Panc1 (cell line): ENCODE results near the gene ELAC1. TPM values are rescaled to one million over a fixed set of nuclear protein-coding genes. Genes with fewer than 3 reads are reported as not detected.

Experiments
- ATAC-seq: fragments of 200-7000 bp; cut with Tn5 transposase; 2 replicates; pipeline ENCODE4 v1.9.1; 2020; ENCODE audit warnings: mild to moderate bottlenecking, moderate library complexity
- BruUV-seq: library from RNA; stranded (reverse); fragments of 400-500 nt; replicated peaks from 2 replicates; lab custom pipeline; 2021; lab: Mats Ljungman, UMichigan
- CTCF ChIA-PET: fragments of 300-600 bp; sonication (Branson Sonifier 250); formaldehyde crosslinking; loops from one replicate; lab custom pipeline; 2022; ENCODE audit warnings: antibody characterized with exemption; lab: Charles Lee
- POLR2A ChIA-PET: fragments of 300-600 bp; sonication (Branson Sonifier 250); formaldehyde crosslinking; loops from one replicate; lab custom pipeline; 2022; ENCODE audit warnings: antibody characterized with exemption; lab: Charles Lee
- DNase-seq: peaks from one replicate; pipeline ENCODE4 v3.0.0-alpha.2; 2010; ENCODE audit warnings: low read depth, low spot score
- H3K27ac ChIP-seq: 2 replicates; pipeline ENCODE4 v1.5.1; 2011; ENCODE audit warnings: mild to moderate bottlenecking, low read length, inconsistent platforms
- H3K27me3 ChIP-seq: fragments of 200-500 bp; sonication (Bioruptor generic); 2 replicates; pipeline ENCODE4 v1.6.0; 2014; ENCODE audit warnings: low read length, inconsistent platforms; ENCODE audit not compliant: control insufficient read depth, insufficient read depth
- H3K36me3 ChIP-seq: fragments of 200-500 bp; sonication (Bioruptor generic); 2 replicates; pipeline ENCODE4 v1.5.1; 2014; ENCODE audit warnings: inconsistent platforms, mild to moderate bottlenecking, low read length, moderate library complexity; ENCODE audit not compliant: control insufficient read depth, insufficient read depth
- H3K4me1 ChIP-seq: 2 replicates; pipeline ENCODE4 v1.5.1; 2011; ENCODE audit warnings: inconsistent platforms, mild to moderate bottlenecking, low read length, moderate library complexity; ENCODE audit not compliant: control insufficient read depth, insufficient read depth
- H3K4me3 ChIP-seq, 2 experiments: 2 replicates each; pipeline ENCODE4 v1.5.1; 2011 to 2012; ENCODE audit warnings: low read depth in 2 of 2, low read length in 2 of 2, mild to moderate bottlenecking in 2 of 2, inconsistent platforms in 1 of 2, moderate library complexity in 1 of 2
- H3K9me3 ChIP-seq: fragments of 200-500 bp; sonication (Bioruptor generic); 2 replicates; pipeline ENCODE4 v1.5.1; 2014; ENCODE audit warnings: low read depth, mild to moderate bottlenecking, inconsistent platforms, low read length, moderate library complexity; ENCODE audit not compliant: control insufficient read depth, insufficient read depth
- POLR2AphosphoS5 ChIP-seq: IDR thresholded peaks from 2 replicates; pipeline ENCODE4 v1.6.1; 2012; ENCODE audit warnings: mild to moderate bottlenecking, low read depth, low read length, moderate library complexity
- REST ChIP-seq, 2 experiments: IDR thresholded peaks; 2 replicates each; pipeline ENCODE4 v1.6.1; 2011 to 2012; ENCODE audit warnings: low read depth in 2 of 2, control low read depth in 1 of 2, low read length in 1 of 2, mild to moderate bottlenecking in 1 of 2, moderate library complexity in 1 of 2; ENCODE audit not compliant: insufficient read depth in 1 of 2
- SIN3A ChIP-seq: IDR thresholded peaks from 2 replicates; pipeline ENCODE4 v1.6.1; 2012; ENCODE audit warnings: low read depth, mild to moderate bottlenecking, low read length, moderate library complexity, borderline replicate concordance; ENCODE audit not compliant: insufficient read depth
- TCF7L2 ChIP-seq: IDR thresholded peaks from 2 replicates; pipeline ENCODE4 v1.6.1; 2011; ENCODE audit warnings: mild to moderate bottlenecking, low read depth, low read length, inconsistent platforms
- in situ Hi-C: cut with HindIII; loops from 2 replicates; pipeline ENCODE4 v1.10.0; 2016; ENCODE audit warnings: low sequenced_read_pairs, low pct_unique_long_range_greater_than_20kb
- intact Hi-C: fragments of 100-400 bp; cut with micrococcal nuclease; formaldehyde crosslinking; loops from one replicate; pipeline ENCODE4 v1.10.0; 2022; ENCODE audit not compliant: unreplicated experiment
- total RNA-seq: library from RNA; stranded (reverse); gene quantifications from one replicate; pipeline ENCODE4 v1.2.1, GENCODE V29; 2021; ENCODE audit not compliant: unreplicated experiment
- TF ChIP-seq, protein P1 (sequence below): fragments of 450-650 bp; IDR thresholded peaks from 2 replicates; pipeline ENCODE4 v1.5.1; 2017; ENCODE audit warnings: mild to moderate bottlenecking

The ELAC1 gene
- total RNA-seq, 1 experiment from 2014 or later, result 4.6 TPM

DNA sequence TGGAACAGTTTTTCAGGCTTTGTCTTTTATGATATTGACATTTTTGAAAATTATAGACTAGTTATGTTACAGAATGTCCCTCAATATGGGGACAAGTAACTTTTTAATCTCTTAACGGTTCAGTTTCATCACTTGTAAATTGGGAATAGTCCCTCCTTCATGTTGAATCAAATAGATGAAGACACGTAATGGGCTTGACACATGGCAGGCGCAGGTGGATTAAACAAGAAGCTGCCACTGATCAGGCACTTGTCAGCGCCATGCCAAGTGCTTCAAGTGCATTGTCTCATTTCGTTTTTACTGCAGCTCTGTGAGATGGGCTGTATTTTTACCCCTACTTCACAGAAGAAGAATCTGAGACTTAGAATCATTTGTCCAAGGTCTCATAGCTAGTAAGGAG, 52.7 kb downstream of the ELAC1 start:
- in situ Hi-C loops (no loop called here), intact Hi-C loops (no loop called here)
- BruUV-seq, result no TSS peak
- H3K27me3 ChIP-seq, result no peaks in the 10 kb centered on the region
- H3K4me3 ChIP-seq, result no peak overlapping the region
- no peak for TF ChIP-seq TCF7L2
- no peak for TF ChIP-seq SIN3A
- TF ChIP-seq, protein P1, sequence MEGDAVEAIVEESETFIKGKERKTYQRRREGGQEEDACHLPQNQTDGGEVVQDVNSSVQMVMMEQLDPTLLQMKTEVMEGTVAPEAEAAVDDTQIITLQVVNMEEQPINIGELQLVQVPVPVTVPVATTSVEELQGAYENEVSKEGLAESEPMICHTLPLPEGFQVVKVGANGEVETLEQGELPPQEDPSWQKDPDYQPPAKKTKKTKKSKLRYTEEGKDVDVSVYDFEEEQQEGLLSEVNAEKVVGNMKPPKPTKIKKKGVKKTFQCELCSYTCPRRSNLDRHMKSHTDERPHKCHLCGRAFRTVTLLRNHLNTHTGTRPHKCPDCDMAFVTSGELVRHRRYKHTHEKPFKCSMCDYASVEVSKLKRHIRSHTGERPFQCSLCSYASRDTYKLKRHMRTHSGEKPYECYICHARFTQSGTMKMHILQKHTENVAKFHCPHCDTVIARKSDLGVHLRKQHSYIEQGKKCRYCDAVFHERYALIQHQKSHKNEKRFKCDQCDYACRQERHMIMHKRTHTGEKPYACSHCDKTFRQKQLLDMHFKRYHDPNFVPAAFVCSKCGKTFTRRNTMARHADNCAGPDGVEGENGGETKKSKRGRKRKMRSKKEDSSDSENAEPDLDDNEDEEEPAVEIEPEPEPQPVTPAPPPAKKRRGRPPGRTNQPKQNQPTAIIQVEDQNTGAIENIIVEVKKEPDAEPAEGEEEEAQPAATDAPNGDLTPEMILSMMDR, result no peak
- no peak for TF ChIP-seq REST (IDR thresholded peaks at IDR 0.05; ENCODE audit: insufficient read depth in 1 of 2, low read depth in 2 of 2, low read length in 1 of 2)
- no peak for TF ChIP-seq POLR2AphosphoS5
- no peaks in the 10 kb centered on the region for H3K4me1 ChIP-seq
- ChIA-PET POLR2A (no interaction called here), CTCF (no interaction called here)
- H3K36me3 ChIP-seq, result no peaks in the 10 kb centered on the region
- H3K27ac ChIP-seq, result no peak overlapping the region
- H3K9me3 ChIP-seq, result no peaks in the 10 kb centered on the region
- DNase-seq (no peak), ATAC-seq (no peak)

GRCh38 chr18:51021226-51021965, 53.6 kb downstream of the ELAC1 start:
- no TSS peak for BruUV-seq
- TF ChIP-seq REST (IDR thresholded peaks at IDR 0.05; ENCODE audit: insufficient read depth in 1 of 2, low read depth in 2 of 2, low read length in 1 of 2) (no peak), TCF7L2 (no peak), SIN3A (no peak), POLR2AphosphoS5 (no peak)
- TF ChIP-seq, protein P1, result no peak
- ATAC-seq, result no peak
- intact Hi-C loops (no loop called here), in situ Hi-C loops (no loop called here)
- POLR2A ChIA-PET, result no interaction called here
- H3K4me3 ChIP-seq, result no peak overlapping the region
- no peaks in the 10 kb centered on the region for H3K9me3 ChIP-seq
- H3K27ac ChIP-seq, result no peak overlapping the region
- CTCF ChIA-PET, result no interaction called here
- DNase-seq, result no peak
- H3K36me3 ChIP-seq, result no peaks in the 10 kb centered on the region
- no peaks in the 10 kb centered on the region for H3K27me3 ChIP-seq
- H3K4me1 ChIP-seq, result no peaks in the 10 kb centered on the region
